Measurements from ENCODE around the gene PLSCR1. TPM values are rescaled to one million over a fixed set of nuclear protein-coding genes. Genes with fewer than 3 reads are reported as not detected.
"Not testable (repeated sequence)": the region's sequence is repeated elsewhere in the genome, so short reads cannot be mapped to it uniquely, and the experiment has no call there.

The PLSCR1 gene
- total and polyA plus RNA-seq, 2 of the 4 experiments (the other 2 are of a cell fraction): 5.6 to 13.2 TPM

DNA sequence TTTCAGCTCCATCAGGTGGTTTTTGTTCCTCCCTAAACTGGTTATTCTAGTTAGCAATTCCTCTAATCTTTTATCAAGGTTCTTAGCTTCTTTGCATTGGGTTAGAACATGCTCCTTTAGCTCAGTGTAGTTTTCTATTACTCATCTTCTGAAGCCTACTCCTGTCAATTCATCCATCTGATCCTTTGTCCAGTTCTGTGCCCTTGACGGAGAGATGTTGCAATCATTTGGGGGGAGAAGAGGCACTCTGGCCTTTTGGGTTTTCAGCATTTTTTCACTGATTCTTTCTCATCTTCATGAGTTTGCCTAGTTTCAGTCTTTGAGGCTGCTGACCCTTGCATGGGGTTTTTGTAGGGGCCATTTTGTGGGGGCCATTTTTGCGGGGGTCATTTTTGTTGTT is 69.4 kb downstream of the PLSCR1 start:
- H4K20me1 ChIP-seq (ENCODE audit: insufficient read depth, low read length); H3K9ac ChIP-seq (ENCODE audit: low read depth, low read length); H3K56ac ChIP-seq (ENCODE audit: extremely low read depth, insufficient read depth, low read length); in situ Hi-C loops (cut with MboI; ENCODE audit: low sequenced_read_pairs); ATAC-seq (ENCODE audit: low read depth); DNase-seq; H3K27me3 ChIP-seq (ENCODE audit: control insufficient read depth, insufficient read depth, low read length); dilution Hi-C loops (cut with HindIII; ENCODE audit: low sequenced_read_pairs, unreplicated experiment); H3K4me1 ChIP-seq (ENCODE audit: control insufficient read depth, insufficient read depth, low read length); H4K8ac ChIP-seq (ENCODE audit: low read depth in 2 of 2, low read length in 2 of 2); H2AK5ac ChIP-seq (ENCODE audit: low read depth, low read length); H2BK120ac ChIP-seq (ENCODE audit: low read depth, low read length); H2BK20ac ChIP-seq (ENCODE audit: low read depth, low read length); H3K18ac ChIP-seq (ENCODE audit: low read depth, low read length); H2AFZ ChIP-seq (replicated peaks; ENCODE audit: low read length, poor library complexity); H3K23ac ChIP-seq (ENCODE audit: low read depth, low read length); H2BK15ac ChIP-seq (ENCODE audit: low read depth, low read length); H3K36me3 ChIP-seq (ENCODE audit: control insufficient read depth, insufficient read depth, low read length); intact Hi-C loops (cut with micrococcal nuclease); H3K79me1 ChIP-seq (ENCODE audit: low read depth in 1 of 2, low read length in 2 of 2); H3K4me3 ChIP-seq (ENCODE audit: insufficient read depth, low read depth, low read length); H4K91ac ChIP-seq (ENCODE audit: insufficient read depth, low read depth, low read length); POLR2A ChIA-PET (ENCODE audit: unreplicated experiment); H3K27ac ChIP-seq (ENCODE audit: insufficient read depth, low read length); H3K14ac ChIP-seq (replicated peaks; ENCODE audit: low read depth, low read length); H3K4me2 ChIP-seq (ENCODE audit: low read depth, low read length); BruUV-seq (replicated peaks); H2AK9ac ChIP-seq (replicated peaks; ENCODE audit: low read depth, low read length, poor library complexity); H3K4ac ChIP-seq (ENCODE audit: low read depth, low read length); CTCF ChIA-PET; H3K9me1 ChIP-seq (ENCODE audit: insufficient read depth, low read length); H2BK5ac ChIP-seq (ENCODE audit: low read depth, low read length, poor library complexity, severe bottlenecking); H4K5ac ChIP-seq (ENCODE audit: low read depth, low read length); H3K9me3 ChIP-seq (ENCODE audit: control insufficient read depth, insufficient read depth, low read length): not testable (repeated sequence)
- no CpG with 5 or more reads among the region's 2 CpGs for WGBS, 2 experiments (ENCODE audit: extremely low coverage in 2 of 2, insufficient read length in 1 of 2)

Measured in IMR-90 (cell line).